NCI-H2196 treated with DMSO at 0.1 percent for 48 hours (cell line): ENCODE results near the gene KCTD3.

Experiments used
- DNase-seq: peaks from one replicate; lab custom pipeline; 2025; ENCODE audit not compliant: unreplicated experiment; lab: John Stamatoyannopoulos, UW

Gene KCTD3

DNA sequence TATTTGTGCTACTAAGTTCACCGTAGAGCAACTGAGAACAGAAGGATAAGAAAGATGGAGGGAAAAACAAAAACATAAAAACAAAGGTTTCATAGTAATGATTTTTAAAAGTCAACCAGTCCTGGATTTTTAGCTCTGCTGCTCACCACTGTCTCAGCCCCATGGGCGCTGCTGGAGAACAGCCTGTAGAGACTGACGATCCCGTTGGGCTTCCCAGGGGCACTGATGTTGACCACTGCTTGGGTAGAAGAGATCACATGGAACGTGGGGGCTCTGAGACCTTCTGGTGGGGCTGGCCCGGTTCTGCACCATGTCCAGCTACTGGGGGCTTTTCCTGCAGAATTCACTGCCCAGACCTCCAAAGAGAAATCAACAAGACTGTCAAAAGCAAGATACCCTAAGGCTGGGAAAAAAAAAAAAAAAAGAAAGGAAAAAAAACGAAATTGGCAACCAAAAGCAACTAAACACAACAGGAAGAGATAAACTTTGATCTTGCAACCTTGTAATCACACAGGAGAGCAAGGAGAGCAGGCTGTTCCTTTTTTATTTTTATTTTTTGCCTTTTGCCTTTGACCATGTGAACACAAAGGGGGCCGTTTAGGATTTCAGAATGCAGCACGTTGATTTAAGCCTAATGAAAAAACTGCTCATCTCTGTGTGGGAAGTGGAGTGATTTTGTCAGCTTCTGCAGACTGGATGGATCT is 83.5 kb downstream of the KCTD3 start:
- DNase-seq, result no peak

- no peak for DNase-seq
These were observed 84.8 kb downstream of the KCTD3 start for GRCh38 chr1:215651867-215652266.

DNA sequence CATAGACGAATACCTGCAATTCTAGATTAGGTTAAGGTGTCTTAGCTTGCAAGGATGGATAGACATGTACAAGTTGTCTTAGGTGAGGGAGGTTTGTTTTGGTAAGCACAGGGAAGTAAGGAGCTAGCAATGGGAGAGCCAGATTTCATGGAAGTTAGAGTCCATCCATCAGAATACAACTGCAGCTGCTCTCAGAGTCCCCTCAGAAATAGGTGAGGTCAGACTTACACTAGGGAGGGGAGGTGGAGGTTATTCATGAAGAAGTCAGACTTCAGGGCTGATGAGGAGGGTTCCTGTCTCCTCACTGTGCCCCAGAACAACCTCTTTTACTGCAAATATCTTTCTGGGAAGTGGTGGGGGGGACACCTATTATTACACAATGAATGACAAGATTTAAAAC is 85.3 kb downstream of the KCTD3 start:
- no peak for DNase-seq

DNA sequence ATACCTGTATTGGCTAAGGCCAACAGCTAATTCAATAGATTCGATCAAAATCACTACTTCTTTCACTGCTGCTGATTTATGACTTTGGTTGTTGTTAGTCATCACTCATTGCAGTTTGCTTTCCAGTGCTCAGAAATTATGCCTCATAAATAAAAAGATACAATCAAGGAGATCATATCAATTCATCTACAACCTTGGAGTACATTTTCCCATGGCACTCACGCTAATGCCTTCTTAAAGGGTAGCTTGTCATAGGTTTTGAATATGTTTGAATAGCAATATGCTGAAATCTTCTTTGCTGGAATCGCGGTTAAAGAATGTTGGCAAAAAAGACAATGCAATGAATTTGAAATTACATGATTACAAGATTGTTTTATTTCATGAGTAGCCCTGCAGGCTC is 89.9 kb downstream of the KCTD3 start:
- no peak for DNase-seq

GRCh38 chr1:215660259-215660658 is 93.2 kb downstream of the KCTD3 start:
- DNase-seq, result no peak

DNA sequence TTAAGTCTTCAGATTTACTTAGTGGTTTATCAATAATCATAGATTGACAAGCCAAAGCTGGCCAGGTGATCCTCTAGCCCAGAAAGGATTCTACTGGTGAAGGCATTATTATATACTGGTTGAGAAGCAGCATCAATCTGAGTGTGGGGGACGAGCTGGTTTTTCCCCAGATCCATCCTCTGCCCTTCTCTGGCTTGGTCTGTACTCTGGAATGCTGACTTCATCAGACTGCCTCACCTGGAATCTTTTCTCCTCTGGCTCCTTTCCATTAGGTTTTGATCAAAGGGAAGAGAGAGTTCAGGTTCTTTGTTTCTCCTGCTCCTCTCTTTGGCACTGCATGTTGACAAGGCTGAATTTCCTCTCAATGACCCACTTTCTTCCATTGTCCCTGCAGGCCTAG is 93.9 kb downstream of the KCTD3 start:
- no peak for DNase-seq

GRCh38 chr1:215665215-215665614 is 98.1 kb downstream of the KCTD3 start:
- no peak for DNase-seq

DNA sequence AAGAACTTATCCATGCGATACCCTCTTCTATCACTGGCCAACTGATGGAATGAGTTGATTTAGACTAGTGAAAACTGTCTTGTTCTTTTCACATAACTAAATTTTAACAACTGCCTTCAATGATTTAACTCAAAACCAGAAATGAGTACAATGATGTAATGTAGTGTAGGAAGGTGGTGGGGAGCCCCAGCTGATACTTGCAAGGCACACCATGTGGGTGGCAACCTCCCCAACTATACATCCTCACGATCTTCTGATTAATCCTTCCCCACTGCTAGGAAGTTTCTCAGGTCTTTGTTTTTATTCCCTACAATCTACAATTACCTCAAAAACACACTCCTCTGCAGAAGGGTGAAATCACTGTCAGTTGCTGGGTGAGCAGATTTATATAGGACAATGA is 100.7 kb downstream of the KCTD3 start:
- DNase-seq, result no peak

- no peak for DNase-seq
These were observed 102.8 kb downstream of the KCTD3 start for GRCh38 chr1:215669806-215670491.
